RWPE1 (cell line): ENCODE data around the gene CCDC188.
"Not testable (repeated sequence)": the region's sequence is repeated elsewhere in the genome, so short reads cannot be mapped to it uniquely, and the experiment has no call there.

Experiments used
- CTCF ChIA-PET: fragments of 350-600 bp; sonication (Branson Sonifier 250); formaldehyde crosslinking; extraction: SDS; loops from one replicate; lab custom pipeline; 2021; lab: Yijun Ruan, JAX
- POLR2A ChIA-PET: fragments of 400-600 bp; formaldehyde crosslinking; extraction: SDS; loops from one replicate; lab custom pipeline; 2020; ENCODE audit warnings: antibody characterized with exemption; ENCODE audit not compliant: low non-redundant PET; lab: Yijun Ruan, JAX
- DNase-seq: peaks from one replicate; pipeline ENCODE4 v3.0.0; 2012; ENCODE audit warnings: low spot score
- H3K27ac ChIP-seq: fragments of 450-650 bp; 2 replicates; pipeline ENCODE4 v1.5.1; 2017
- CTCF ChIP-seq: fragments of 450-650 bp; conservative IDR thresholded peaks from 2 replicates; pipeline ENCODE4 v1.5.1; 2017; ENCODE audit warnings: low read depth, mild to moderate bottlenecking

CCDC188 gene

GRCh38 chr22:20167643-20168322 is 16.9 kb upstream of the CCDC188 start:
- ChIA-PET POLR2A (no interaction called here), CTCF (no interaction called here)
- no peak for DNase-seq
- H3K27ac ChIP-seq: no peak overlapping the region
- TF ChIP-seq CTCF: no peak

- ChIA-PET POLR2A (no interaction called here), CTCF (no interaction called here)
- no peak overlapping the region for H3K27ac ChIP-seq
- no peak for TF ChIP-seq CTCF
- no peak for DNase-seq
These were observed 15.8 kb upstream of the CCDC188 start for GRCh38 chr22:20166703-20167102.

- no peak for TF ChIP-seq CTCF
- no peak for DNase-seq
- ChIA-PET CTCF (no interaction called here), POLR2A (no interaction called here)
- no peak overlapping the region for H3K27ac ChIP-seq
These were observed 15.1 kb upstream of the CCDC188 start for GRCh38 chr22:20165913-20166312.

GRCh38 chr22:20165421-20165820 is 14.6 kb upstream of the CCDC188 start:
- TF ChIP-seq CTCF: no peak
- no peak for DNase-seq
- ChIA-PET CTCF (no interaction called here), POLR2A (no interaction called here)
- no peak overlapping the region for H3K27ac ChIP-seq

GRCh38 chr22:20164863-20165262 is 14.0 kb upstream of the CCDC188 start:
- CTCF ChIA-PET: no interaction called here
- H3K27ac ChIP-seq: no peak overlapping the region
- POLR2A ChIA-PET: no interaction called here
- no peak for TF ChIP-seq CTCF
- DNase-seq: no peak

GRCh38 chr22:20160041-20160440 is 9.2 kb upstream of the CCDC188 start:
- H3K27ac ChIP-seq: no peak overlapping the region
- DNase-seq: no peak
- no peak for TF ChIP-seq CTCF
- POLR2A ChIA-PET: no interaction called here
- CTCF ChIA-PET: interaction anchor here (0.6 kb wide), 1 partner anchor 255 kb away, joined by 3 read pairs; no protein-coding TSS in a partner anchor

GRCh38 chr22:20159531-20159930 is 8.7 kb upstream of the CCDC188 start:
- CTCF ChIA-PET: interaction anchor here (0.6 kb wide), 1 partner anchor 255 kb away, joined by 3 read pairs; no protein-coding TSS in a partner anchor
- POLR2A ChIA-PET, DNase-seq, H3K27ac ChIP-seq: not testable (repeated sequence)
